Motor neuron (in vitro differentiated cells): Measurements from ENCODE around the gene ALB. TPM values are rescaled to one million over a fixed set of nuclear protein-coding genes. Genes with fewer than 3 reads are reported as not detected.

Source experiments
- ATAC-seq, 8 experiments: fragments of 200-7000 bp; cut with Tn5 transposase; replicated peaks in 6 of 8; 2 replicates each; pipeline ENCODE4 v1.8.0; 2021; ENCODE audit warnings: mild to moderate bottlenecking in 8 of 8, moderate library complexity in 8 of 8
- H3K27ac ChIP-seq, 2 donors: fragments of 250-450 bp; sonication (Bioruptor Pico); 2 replicates each; pipeline ENCODE4 v1.9.0; 2021; ENCODE audit warnings: antibody characterized with exemption in 2 of 2, mild to moderate bottlenecking in 2 of 2, moderate library complexity in 1 of 2
- H3K4me1 ChIP-seq, 2 donors: fragments of 250-450 bp; sonication (Bioruptor Pico); replicated peaks in 1 of 2; 2 replicates each; pipeline ENCODE4 v1.6.1; 2021; ENCODE audit warnings: antibody characterized with exemption in 2 of 2, mild to moderate bottlenecking in 2 of 2, moderate library complexity in 1 of 2
- H3K4me3 ChIP-seq, 5 donors: fragments of 250-450 bp; sonication (Bioruptor Pico); 2 replicates each; pipeline ENCODE4 v1.9.0; 2021; ENCODE audit warnings: antibody characterized with exemption in 5 of 5, mild to moderate bottlenecking in 5 of 5, moderate library complexity in 4 of 5
- WGBS, 10 experiments: fragments of 450-650 bp; shearing (Covaris generic); methylation state at CpG; one replicate each; pipeline ENCODE4 v1.0.0; 2022; 5-methylcytosine and 5-hydroxymethylcytosine counted together
- in situ Hi-C, 9 experiments: fragments of 400-800 bp; cut with MboI; loops; one replicate each; pipeline ENCODE4 v1.15.0; 2021; ENCODE audit warnings: low sequenced_read_pairs in 9 of 9, low pct_unique_long_range_greater_than_20kb in 2 of 9; ENCODE audit not compliant: unreplicated experiment in 9 of 9
- total RNA-seq, 8 experiments: library from RNA; unstranded; fragments of 300-600 nt; gene quantifications; 2 replicates each; pipeline versions ENCODE4 v1.2.3 to v1.2.4, GENCODE V29; 2022

Gene ALB
- total RNA-seq, 8 experiments from 2014 or later, result 0.50 to 1.8 (median 0.54) TPM; not detected in 3

GRCh38 chr4:73451981-73452747 is 48.1 kb downstream of the ALB start:
- WGBS, 10 experiments, result 63 to 100% (median 95%) methylated on average over 1 to 4 of the region's 4 CpGs; no CpG with 5 or more reads in 3 of the 10 experiments
- H3K4me1 ChIP-seq, result peaks cover 0 to 2% of the 10 kb centered on the region in 2 donors
- in situ Hi-C loops, result no loop called here
- H3K27ac ChIP-seq, result no peak overlapping the region
- peak in 2 of 8 experiments; percentile 11 to 28 for ATAC-seq
- no peak overlapping the region for H3K4me3 ChIP-seq

GRCh38 chr4:73452953-73453700 is 49.0 kb downstream of the ALB start:
- H3K4me3 ChIP-seq, result no peak overlapping the region
- ATAC-seq, result peak in 3 of 8 experiments; percentile 42 to 45 (median 42)
- H3K4me1 ChIP-seq, result peaks cover 0 to 2% of the 10 kb centered on the region in 2 donors
- in situ Hi-C loops, result no loop called here
- 60 to 90% (median 69%) methylated on average over 1 to 2 of the region's 2 CpGs; no CpG with 5 or more reads in 6 of the 10 experiments for WGBS, 10 experiments
- H3K27ac ChIP-seq, result no peak overlapping the region

- Histone ChIP-seq H3K27ac (no peak overlapping the region), H3K4me3 (no peak overlapping the region), H3K4me1 (peaks cover 0 to 2% of the 10 kb centered on the region in 2 donors)
- in situ Hi-C loops, result no loop called here
- no peak for ATAC-seq
These were observed 49.6 kb downstream of the ALB start for GRCh38 chr4:73453701-73454005.

GRCh38 chr4:73454920-73455319 is 50.8 kb downstream of the ALB start:
- Histone ChIP-seq H3K4me1 (peaks cover 0 to 2% of the 10 kb centered on the region in 2 donors), H3K27ac (no peak overlapping the region), H3K4me3 (no peak overlapping the region)
- no peak for ATAC-seq
- in situ Hi-C loops, result no loop called here
- 42 to 100% (median 89%) methylated on average over 1 to 3 of the region's 3 CpGs; no CpG with 5 or more reads in 1 of the 10 experiments for WGBS, 10 experiments

- WGBS, 10 experiments, result 17 to 100% (median 77%) methylated on average over 1 to 4 of the region's 5 CpGs; no CpG with 5 or more reads in 1 of the 10 experiments
- in situ Hi-C loops, result no loop called here
- ATAC-seq, result no peak
These were observed 52.3 kb downstream of the ALB start for GRCh38 chr4:73456177-73457022.

GRCh38 chr4:73458184-73459047 is 54.3 kb downstream of the ALB start:
- ATAC-seq, result no peak
- Histone ChIP-seq H3K27ac (no peak overlapping the region), H3K4me1 (no peaks in the 10 kb centered on the region), H3K4me3 (no peak overlapping the region)
- WGBS, 10 experiments, result 26 to 89% (median 78%) methylated on average over 2 to 4 of the region's 4 CpGs; no CpG with 5 or more reads in 1 of the 10 experiments
- in situ Hi-C loops, result no loop called here

More at GRCh38 chr4:73456177-73457022, 52.3 kb downstream of the ALB start:
- no peak overlapping the region for H3K27ac ChIP-seq
- no peak overlapping the region for H3K4me3 ChIP-seq
- no peaks in the 10 kb centered on the region for H3K4me1 ChIP-seq

- in situ Hi-C loops, result no loop called here
- 0 to 86% (median 61%) methylated on average over 1 to 2 of the region's 3 CpGs; no CpG with 5 or more reads in 4 of the 10 experiments for WGBS, 10 experiments
- H3K4me3 ChIP-seq, result no peak overlapping the region
- no peak for ATAC-seq
- H3K4me1 ChIP-seq, result no peaks in the 10 kb centered on the region
- no peak overlapping the region for H3K27ac ChIP-seq
These were observed 54.9 kb downstream of the ALB start for GRCh38 chr4:73459048-73459421.

GRCh38 chr4:73460913-73461522 is 56.9 kb downstream of the ALB start:
- in situ Hi-C loops, result no loop called here
- Histone ChIP-seq H3K4me1 (no peaks in the 10 kb centered on the region), H3K4me3 (no peak overlapping the region), H3K27ac (no peak overlapping the region)
- ATAC-seq, result no peak
- 14 to 95% (median 82%) methylated on average over 2 to 4 of the region's 4 CpGs for WGBS, 10 experiments

GRCh38 chr4:73468170-73468569 is 64.1 kb downstream of the ALB start:
- Histone ChIP-seq H3K4me3 (no peak overlapping the region), H3K4me1 (no peaks in the 10 kb centered on the region), H3K27ac (no peak overlapping the region)
- no peak for ATAC-seq
- in situ Hi-C loops, result no loop called here
- 69 to 100% (median 93%) methylated on average over 2 to 3 of the region's 3 CpGs for WGBS, 10 experiments

GRCh38 chr4:73470728-73471127 is 66.6 kb downstream of the ALB start:
- Histone ChIP-seq H3K4me3 (no peak overlapping the region), H3K4me1 (no peaks in the 10 kb centered on the region), H3K27ac (no peak overlapping the region)
- no peak for ATAC-seq
- in situ Hi-C loops, result no loop called here
- 0 to 100% (median 34%) methylated on average over 1 of the region's 1 CpG; no CpG with 5 or more reads in 2 of the 10 experiments for WGBS, 10 experiments
